GM21717 (cell line): ENCODE measurements around the gene EPB41L4B.
A peak's percentile ranks its signal among the peaks of the same experiment; 100 is the strongest.

Experiments used
- ATAC-seq: cut with Tn5 transposase; IDR thresholded peaks from one replicate; pipeline ENCODE4 v1.9.1; 2021; ENCODE audit warnings: mild to moderate bottlenecking, moderate library complexity; ENCODE audit not compliant: unreplicated experiment

The EPB41L4B gene

GRCh38 chr9:109167716-109168115, 153.1 kb downstream of the EPB41L4B start:
- no peak for ATAC-seq

GRCh38 chr9:109166771-109167601, 153.9 kb downstream of the EPB41L4B start, which contains the start of gene FRRS1L:
Gene FRRS1L, minus strand, starts transcription at chr9:109167249. Its CDS starts 111 bp downstream, at chr9:109167138.
- no peak for ATAC-seq

DNA sequence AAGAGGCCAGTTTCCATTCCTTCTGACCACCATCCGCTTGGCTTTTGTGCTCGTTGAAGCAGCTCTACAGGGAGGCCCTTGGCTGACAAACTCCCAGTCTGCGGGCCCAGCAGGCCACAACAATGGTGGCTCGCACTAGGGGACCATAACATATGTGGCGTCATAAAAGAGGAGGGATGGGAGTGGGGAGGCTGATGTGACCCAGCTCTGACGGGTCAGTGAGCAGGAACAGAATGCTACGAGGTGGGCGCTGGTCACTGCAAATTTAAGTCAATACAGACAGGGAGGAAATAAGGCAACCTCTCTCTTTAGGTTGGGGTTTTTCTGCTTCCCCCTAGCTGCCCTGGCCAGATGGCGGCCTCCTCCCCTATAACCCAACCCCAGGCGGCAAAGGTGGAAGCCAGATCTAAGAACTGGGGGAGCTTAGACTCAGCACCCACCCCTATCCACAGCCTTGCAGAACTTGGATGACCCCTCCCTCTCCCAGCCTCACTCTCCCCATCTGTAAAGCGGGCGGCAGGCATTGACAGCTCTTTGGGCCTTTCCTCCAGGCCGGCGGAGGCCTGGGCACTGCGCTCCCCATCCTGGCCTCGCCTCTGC, 154.6 kb downstream of the EPB41L4B start:
- ATAC-seq, result no peak

DNA sequence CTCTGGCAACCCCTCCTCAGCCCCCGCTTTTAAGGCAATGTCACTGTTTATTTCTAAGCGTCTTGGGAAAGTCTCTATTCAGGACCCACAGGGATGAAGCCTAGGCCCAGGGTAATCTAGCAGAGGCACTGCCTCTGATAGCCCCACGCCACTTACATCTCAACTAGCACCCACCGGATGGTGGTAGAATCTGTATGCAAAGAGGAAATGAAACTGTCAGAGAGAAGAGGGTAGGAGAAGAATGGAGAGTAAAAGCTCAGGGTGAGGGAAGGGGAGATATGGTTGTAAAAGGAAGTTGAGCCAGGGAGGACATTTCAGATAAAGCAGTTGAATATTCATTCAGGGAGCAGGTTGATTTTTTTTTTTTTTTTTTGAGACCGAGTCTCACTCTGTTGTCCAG, 156.8 kb downstream of the EPB41L4B start:
- ATAC-seq, result peak; percentile 62

DNA sequence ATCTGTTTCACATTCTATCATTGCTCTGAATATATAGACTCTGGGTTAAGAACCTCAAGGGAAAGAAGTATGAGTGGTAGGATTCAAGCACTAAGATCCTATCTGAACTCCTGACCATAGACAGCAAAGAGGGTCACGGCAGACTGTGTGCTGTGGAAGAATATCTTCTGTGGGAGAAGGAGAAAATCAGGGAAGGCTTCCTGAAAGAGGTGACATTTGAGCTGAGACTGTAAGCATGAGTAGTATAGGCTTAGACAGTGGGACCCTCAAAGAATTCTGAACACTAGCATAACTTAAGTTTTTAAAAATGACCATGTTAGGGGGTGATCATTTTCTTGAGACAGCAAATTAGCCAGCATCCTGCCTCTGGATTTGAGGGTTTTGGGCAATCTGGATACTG, 157.7 kb downstream of the EPB41L4B start:
- no peak for ATAC-seq

- no peak for ATAC-seq
Observed at GRCh38 chr9:109162677-109163076, 158.2 kb downstream of the EPB41L4B start.

- ATAC-seq, result no peak
Observed at GRCh38 chr9:109161471-109161870, 159.4 kb downstream of the EPB41L4B start.

- ATAC-seq, result no peak
Observed at GRCh38 chr9:109159583-109159982, 161.3 kb downstream of the EPB41L4B start.

DNA sequence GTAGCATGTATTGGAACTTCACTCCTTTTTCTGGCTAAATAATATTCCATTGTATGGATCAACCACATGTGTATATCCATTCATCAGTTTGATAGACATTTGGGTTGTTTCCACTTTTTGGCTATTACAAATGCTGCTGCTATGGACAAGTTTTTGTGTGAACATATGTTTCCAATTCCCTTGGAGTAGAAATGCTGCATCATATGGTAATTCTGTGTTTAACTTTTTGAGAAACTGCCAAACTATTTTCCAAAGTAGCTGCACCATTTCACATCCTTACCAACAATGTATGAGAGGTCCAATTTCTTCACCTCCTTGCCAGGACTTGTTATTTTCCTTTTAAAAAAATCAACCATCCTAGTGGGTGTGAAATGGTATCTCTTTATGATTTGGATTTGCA, 162.2 kb downstream of the EPB41L4B start:
- no peak for ATAC-seq

DNA sequence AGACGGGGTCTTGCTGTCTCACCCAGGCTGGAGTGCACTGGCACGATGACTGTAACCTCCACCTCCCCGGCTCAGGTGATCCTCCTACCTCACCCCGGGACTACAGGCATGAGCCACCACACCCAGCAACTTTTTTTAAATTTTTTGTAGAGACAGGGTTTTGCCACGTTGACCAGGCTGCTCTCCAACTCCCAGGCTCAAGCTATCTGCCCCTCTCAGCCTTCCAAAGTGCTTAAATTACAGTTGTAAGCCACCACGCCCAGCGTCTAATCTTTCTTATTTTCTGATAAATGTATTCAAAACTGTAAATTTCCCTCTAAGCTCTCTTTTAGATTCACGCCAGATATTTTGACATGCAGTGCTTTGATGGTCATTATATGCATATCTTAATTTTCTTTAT, 164.2 kb downstream of the EPB41L4B start:
- no peak for ATAC-seq

DNA sequence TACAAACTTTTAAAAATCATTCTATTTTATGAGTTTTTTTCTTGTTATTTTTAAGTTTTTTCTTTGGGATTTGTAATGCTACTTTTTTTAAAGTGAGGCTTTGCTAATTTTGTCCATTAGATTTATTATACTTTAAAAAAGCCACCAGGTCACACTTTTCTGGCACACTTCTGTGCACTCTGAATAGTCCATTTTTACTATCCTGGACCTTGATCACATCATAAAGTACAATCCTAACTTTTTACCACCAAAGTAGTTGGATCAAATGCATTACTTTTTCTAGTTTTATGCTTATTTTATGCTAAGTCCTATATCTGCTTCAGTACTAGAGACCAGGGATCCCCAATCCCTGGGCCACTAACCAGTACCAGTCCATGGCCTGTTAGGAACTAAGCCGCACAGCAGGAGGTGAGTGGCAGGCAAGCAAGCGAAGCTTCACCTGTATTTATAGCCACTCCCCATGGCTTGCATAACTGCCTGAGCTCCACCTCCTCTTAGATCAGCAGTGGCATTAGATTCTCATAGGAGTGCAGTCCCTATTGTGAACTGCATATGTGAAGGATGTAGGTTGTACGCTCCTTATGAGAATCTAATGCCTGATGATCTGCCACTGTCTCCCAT, 169.8 kb downstream of the EPB41L4B start:
- ATAC-seq, result no peak

DNA sequence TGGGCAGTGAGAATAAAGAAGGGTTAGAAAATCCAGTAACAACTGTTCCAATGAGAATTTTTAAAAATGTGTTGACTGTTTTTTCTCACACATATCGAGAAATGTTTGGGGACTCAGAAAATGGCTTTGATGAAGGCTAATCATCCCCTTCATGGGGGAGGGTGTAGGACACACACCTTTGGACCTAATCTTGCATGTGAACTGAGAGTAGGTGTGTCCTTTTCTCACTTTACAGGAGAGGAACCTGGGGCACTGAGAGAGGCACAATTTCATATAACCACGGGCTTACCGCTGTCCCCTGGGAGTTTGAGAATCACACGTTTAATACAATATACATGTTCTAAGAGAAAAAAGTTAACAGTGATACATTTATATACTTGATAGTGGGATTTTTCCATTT, 171.1 kb downstream of the EPB41L4B start:
- ATAC-seq, result no peak

DNA sequence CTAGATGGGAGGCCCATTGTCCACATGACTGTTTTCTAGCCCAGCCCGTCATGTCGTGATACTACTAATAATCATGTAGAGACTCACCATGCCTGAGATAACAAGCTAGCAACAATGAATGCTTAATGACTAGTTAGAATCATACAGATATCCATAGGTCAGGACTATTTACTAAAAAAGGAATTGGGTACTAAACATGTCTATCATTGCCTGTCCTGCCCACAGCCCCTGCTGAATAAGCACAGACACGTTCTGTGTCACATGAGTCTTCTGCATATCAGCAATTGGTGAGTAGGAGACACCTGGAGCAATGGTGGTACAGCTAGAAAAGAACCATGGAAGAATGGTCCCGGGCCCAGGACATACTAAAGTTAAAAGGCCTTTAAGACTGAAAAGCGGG, 171.8 kb downstream of the EPB41L4B start:
- no peak for ATAC-seq

DNA sequence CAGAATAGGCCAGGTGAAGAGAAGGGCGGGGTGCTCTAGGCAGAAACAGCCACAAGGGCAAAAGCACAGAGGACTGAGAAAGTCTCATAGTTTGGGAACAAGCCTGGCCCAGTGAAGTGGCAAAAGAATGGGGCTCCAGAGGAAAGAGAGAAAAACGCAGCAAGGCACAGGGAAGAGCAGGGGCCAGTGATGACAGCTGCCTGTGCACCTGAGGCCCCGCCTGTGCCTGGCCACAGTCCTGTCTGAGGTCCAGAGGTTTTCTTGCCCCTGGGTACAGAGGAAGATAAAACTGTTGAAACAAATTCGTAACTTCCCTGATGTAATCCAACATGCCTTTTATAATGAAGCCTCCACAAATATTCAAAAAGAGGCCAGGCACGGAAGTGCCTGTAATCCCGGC, 175.8 kb downstream of the EPB41L4B start:
- no peak for ATAC-seq

GRCh38 chr9:109143881-109144562, 176.8 kb downstream of the EPB41L4B start:
- peak; percentile 93 for ATAC-seq

- ATAC-seq, result no peak
Observed at GRCh38 chr9:109141375-109141774, 179.5 kb downstream of the EPB41L4B start.

DNA sequence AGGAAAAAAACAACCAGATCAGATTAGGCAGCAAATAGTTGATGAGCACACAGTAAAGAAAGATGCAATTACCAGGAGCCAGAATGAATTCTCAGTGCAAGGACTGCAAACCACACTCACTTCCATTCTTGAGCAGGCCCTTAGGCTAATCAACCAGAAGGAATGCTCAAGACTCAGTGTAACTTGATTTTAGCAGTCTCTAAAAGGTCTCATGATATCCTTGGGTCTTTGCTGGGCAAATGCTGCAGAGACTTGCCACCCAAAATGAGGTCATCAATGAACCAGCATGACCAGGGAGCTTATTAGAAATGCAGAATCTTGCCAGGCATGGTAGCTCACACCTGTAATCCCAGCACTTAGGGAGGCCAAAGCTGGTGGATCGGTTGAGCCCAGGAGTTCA, 181.0 kb downstream of the EPB41L4B start:
- ATAC-seq, result no peak

DNA sequence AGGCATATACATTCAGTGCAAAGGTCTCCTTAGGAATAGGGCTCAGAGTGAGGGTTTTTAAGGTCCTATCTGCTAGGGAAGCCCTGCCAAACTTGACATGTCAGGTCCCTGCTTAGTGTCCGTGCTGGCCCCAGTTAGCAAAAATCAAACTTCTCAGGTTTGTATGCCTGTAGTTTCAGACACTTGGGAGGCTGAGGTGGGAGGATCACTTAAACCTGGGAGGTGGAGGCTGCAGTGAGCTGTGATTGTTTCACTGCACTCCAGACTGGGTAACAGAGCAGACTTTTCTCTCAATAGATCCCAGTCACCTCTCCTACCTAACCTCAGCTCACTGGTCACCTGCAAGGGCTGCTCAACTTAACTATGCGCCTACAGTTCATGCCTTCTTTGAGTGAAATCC, 182.4 kb downstream of the EPB41L4B start:
- no peak for ATAC-seq

DNA sequence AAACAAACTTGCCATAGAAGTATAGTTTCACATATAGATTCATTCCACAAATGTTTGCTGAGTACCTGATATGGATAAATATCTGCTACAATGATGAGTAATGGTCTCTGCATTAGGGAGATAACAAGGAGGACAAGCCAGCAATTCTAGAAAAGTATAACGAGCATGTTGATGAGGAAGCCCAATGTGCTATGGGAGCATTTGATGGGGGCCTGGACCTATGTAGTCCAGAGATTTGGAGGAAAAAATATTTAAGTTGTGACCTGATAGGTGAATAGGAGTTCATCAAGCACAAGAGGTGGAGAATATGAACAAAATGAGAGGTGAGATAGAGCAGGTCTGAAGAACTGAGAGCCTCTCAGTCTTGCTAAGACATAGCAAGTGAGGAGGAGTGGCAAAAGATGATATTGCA, 186.7 kb downstream of the EPB41L4B start:
- ATAC-seq, result no peak

DNA sequence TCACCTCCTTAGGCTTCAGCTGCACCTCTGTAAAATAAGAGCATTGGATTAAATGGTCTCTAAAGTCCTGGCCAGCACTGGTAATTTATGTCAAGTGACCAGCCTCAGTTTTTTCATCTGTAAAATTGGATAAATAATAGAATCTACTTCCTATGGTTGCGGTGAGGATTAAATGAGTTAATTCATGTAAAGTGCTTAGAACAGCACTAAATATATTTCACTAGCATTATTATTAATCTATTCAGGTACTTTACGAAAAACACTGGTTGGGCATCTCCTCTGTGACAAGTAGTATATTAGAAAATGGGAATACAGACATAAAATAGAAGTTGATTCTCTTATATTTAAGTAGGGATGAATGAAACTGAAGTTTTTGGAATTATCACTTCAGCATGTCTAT, 187.3 kb downstream of the EPB41L4B start:
- no peak for ATAC-seq

DNA sequence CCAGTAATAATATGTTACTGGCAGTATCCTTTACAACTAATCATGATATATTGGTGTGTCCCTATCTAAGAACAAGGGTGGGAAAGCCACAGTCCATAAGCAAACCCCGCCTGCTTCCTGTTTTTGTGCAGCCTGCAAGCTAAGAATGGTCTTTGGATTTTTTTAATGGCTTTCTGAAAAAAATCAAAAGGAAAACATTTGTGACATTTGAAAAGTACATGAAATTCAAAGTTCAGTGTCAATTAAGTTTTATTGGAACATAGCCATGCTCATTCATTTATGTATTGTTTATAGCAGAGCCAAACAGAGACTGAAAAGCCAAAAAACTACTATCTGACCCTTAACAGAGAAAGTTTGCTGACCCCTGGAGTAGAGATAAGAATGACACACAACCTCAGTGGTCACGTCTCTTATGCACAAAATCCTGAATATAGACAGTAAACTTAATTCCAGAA, 188.3 kb downstream of the EPB41L4B start:
- ATAC-seq, result no peak
